Skeletal muscle tissue (tissue), 4 donors: ENCODE results near the gene DCLK3. TPM values are rescaled to one million over a fixed set of nuclear protein-coding genes. Genes with fewer than 3 reads are reported as not detected.

Experiments used
- H3K27ac ChIP-seq: one replicate; pipeline ENCODE4 v1.7.0; 2013; ENCODE audit warnings: mild to moderate bottlenecking, low read depth, low read length, inconsistent platforms
- H3K27me3 ChIP-seq, 3 donors: one replicate each; pipeline ENCODE4 v1.7.0; 2013; ENCODE audit warnings: low read length in 3 of 3; ENCODE audit not compliant: control insufficient read depth in 3 of 3, insufficient read depth in 3 of 3
- H3K36me3 ChIP-seq, 3 donors: one replicate each; pipeline ENCODE4 v1.7.0; 2013; ENCODE audit warnings: low read length in 3 of 3; ENCODE audit not compliant: control insufficient read depth in 3 of 3, insufficient read depth in 3 of 3
- H3K4me1 ChIP-seq, 3 donors: one replicate each; pipeline ENCODE4 v1.7.0; 2013; ENCODE audit warnings: low read length in 3 of 3, mild to moderate bottlenecking in 3 of 3; ENCODE audit not compliant: control insufficient read depth in 3 of 3, insufficient read depth in 3 of 3
- H3K4me3 ChIP-seq, 3 donors: one replicate each; pipeline ENCODE4 v1.7.0; 2013; ENCODE audit warnings: low read length in 3 of 3
- H3K9ac ChIP-seq, 3 donors: one replicate each; pipeline ENCODE4 v1.7.0; 2013; ENCODE audit warnings: low read length in 3 of 3, mild to moderate bottlenecking in 3 of 3, moderate library complexity in 2 of 3, low read depth in 1 of 3
- H3K9me3 ChIP-seq, 3 donors: one replicate each; pipeline ENCODE4 v1.7.0; 2013; ENCODE audit warnings: low read length in 3 of 3; ENCODE audit not compliant: control insufficient read depth in 3 of 3
- total RNA-seq: library from RNA; depleted of rRNA; stranded (reverse); fragments of >200 nt; gene quantifications from one replicate; pipeline ENCODE4 v1.2.3, GENCODE V29; 2014
- donor health status: Osteomylitis.

Gene DCLK3
- total RNA-seq, 1 donor from 2014 or later, result 2.6 TPM

- H3K9me3 ChIP-seq, result no peaks in the 10 kb centered on the region
- no peaks in the 10 kb centered on the region for H3K36me3 ChIP-seq
- H3K9ac ChIP-seq, result no peak overlapping the region
- H3K27me3 ChIP-seq, result no peaks in the 10 kb centered on the region
- H3K4me1 ChIP-seq, result no peaks in the 10 kb centered on the region
- H3K4me3 ChIP-seq, result no peak overlapping the region
- no peak overlapping the region for H3K27ac ChIP-seq
Observed at GRCh38 chr3:36796161-36796560, 31.8 kb upstream of the DCLK3 start.

DNA sequence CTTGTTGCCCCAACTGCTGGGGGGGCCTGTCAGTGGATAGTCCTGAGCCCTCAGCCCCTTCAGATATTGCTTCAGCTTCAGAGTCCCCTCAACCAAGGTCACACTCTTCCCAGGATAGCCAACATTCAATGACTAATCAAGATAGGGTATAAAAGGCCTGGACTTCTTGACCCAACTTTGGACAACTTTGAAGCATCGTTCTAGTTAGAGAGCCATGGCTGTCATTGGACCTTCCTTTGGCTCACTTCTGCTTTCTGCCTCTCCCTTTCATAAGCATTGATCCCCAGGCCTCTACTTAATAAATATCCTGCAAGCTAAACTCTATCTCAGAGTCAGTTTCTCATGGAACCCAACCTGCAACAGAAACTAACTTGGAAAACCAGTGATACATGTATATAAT lies 31.3 kb upstream of the DCLK3 start:
- Histone ChIP-seq H3K4me1 (no peaks in the 10 kb centered on the region), H3K27ac (no peak overlapping the region), H3K9ac (no peak overlapping the region), H3K9me3 (no peaks in the 10 kb centered on the region), H3K4me3 (no peak overlapping the region), H3K27me3 (no peaks in the 10 kb centered on the region), H3K36me3 (no peaks in the 10 kb centered on the region)

GRCh38 chr3:36792342-36792741 lies 28.0 kb upstream of the DCLK3 start:
- H3K9ac ChIP-seq, result no peak overlapping the region

DNA sequence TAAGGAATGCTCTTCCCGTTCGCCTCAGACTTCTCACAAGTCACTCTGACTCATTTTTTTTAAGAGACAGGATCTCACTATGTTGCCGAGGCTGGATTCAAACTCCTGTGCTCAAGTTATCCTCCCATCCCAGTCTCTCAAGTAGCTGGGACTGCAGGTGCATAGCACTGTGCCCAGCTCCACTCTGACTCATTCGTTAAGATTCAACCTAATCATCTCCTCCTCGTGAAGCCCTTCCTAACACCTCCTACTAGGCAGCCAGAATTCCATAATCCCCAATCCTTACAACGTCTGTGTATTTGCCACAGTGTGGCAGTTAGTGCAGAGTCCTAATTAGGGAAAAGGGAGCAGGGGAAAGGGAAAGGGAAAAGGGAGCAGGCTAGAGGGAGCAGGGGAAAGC lies 26.4 kb upstream of the DCLK3 start:
- Histone ChIP-seq H3K9me3 (no peaks in the 10 kb centered on the region), H3K4me3 (no peak overlapping the region), H3K36me3 (no peaks in the 10 kb centered on the region), H3K27me3 (no peaks in the 10 kb centered on the region), H3K9ac (no peak overlapping the region), H3K4me1 (no peaks in the 10 kb centered on the region), H3K27ac (no peak overlapping the region)

More at GRCh38 chr3:36792342-36792741, 28.0 kb upstream of the DCLK3 start:
- H3K4me1 ChIP-seq, result no peaks in the 10 kb centered on the region
- no peak overlapping the region for H3K27ac ChIP-seq
- no peaks in the 10 kb centered on the region for H3K9me3 ChIP-seq
- no peak overlapping the region for H3K4me3 ChIP-seq
- H3K27me3 ChIP-seq, result no peaks in the 10 kb centered on the region
- H3K36me3 ChIP-seq, result no peaks in the 10 kb centered on the region

- Histone ChIP-seq H3K27ac (no peak overlapping the region), H3K9me3 (no peaks in the 10 kb centered on the region), H3K9ac (no peak overlapping the region), H3K36me3 (no peaks in the 10 kb centered on the region), H3K4me1 (no peaks in the 10 kb centered on the region), H3K4me3 (no peak overlapping the region), H3K27me3 (no peaks in the 10 kb centered on the region)
Observed at GRCh38 chr3:36786921-36787890, 22.9 kb upstream of the DCLK3 start.

DNA sequence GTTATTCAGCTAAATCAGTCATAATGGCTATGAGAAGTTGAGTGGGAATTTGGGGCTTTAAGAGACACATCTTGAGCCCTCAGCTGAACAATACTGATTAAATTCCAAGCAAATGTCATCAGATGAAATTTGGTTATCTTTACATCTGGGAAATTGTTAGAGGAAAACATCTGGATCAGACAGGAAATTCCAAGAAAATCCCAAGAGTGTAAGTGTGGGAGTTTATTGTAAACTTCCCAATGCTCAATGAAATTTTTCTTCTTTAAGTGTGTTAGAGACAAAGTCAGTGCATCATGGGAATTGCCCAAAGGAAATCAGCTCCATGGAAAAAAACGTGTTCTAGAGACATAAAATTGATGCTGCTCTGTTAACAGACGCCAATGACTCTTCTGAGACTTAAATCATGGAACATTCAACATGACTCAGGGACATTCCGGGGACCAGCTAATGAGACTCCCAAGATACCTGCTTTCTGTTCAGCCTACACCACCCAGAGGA lies 19.8 kb upstream of the DCLK3 start:
- Histone ChIP-seq H3K9ac (no peak overlapping the region), H3K27ac (no peak overlapping the region), H3K36me3 (no peaks in the 10 kb centered on the region), H3K27me3 (no peaks in the 10 kb centered on the region), H3K4me1 (no peaks in the 10 kb centered on the region), H3K4me3 (no peak overlapping the region), H3K9me3 (no peaks in the 10 kb centered on the region)

DNA sequence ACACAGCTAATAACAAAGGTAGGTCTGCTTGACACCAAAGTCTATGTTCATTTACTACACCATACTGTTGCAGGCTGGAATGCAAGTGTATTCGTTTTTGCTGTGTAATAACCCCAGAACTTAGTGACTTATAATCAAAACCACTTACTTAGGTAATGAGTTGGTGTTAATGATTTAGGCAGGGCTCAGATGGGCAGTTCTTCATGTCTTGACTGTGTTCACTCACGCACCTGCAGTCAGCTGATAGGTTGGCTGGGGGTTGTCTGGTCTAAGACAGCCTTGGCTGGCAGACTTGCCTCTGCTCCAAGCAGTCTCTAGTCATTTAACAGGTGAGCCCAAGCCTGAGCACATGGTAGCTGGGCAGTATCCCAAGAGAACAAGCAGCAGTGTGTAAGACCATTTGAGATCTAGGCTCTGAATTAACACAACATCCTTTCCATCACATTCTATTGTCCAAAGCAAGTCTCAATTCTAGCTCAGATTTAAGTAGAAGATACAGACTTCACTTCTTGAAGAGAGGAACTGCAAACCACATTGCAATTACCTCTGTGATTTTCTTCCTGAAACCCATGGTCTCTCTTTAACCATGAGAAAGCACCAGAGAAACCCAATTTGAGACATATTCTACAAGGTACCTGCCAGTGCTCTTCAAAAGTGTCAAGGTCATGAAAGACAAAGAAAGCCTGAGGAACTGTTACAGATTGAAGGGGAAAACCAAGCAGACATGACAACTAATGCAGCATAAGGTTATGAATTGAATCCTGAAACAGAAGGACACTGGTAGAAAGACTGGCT lies 13.3 kb upstream of the DCLK3 start:
- no peak overlapping the region for H3K4me3 ChIP-seq
- no peaks in the 10 kb centered on the region for H3K27me3 ChIP-seq
- H3K9me3 ChIP-seq, result no peaks in the 10 kb centered on the region
- no peak overlapping the region for H3K27ac ChIP-seq
- no peaks in the 10 kb centered on the region for H3K36me3 ChIP-seq
- H3K9ac ChIP-seq, result no peak overlapping the region
- H3K4me1 ChIP-seq, result no peaks in the 10 kb centered on the region

GRCh38 chr3:36776436-36776835 lies 12.1 kb upstream of the DCLK3 start:
- no peak overlapping the region for H3K4me3 ChIP-seq
- no peak overlapping the region for H3K9ac ChIP-seq
- no peaks in the 10 kb centered on the region for H3K9me3 ChIP-seq
- H3K36me3 ChIP-seq, result no peaks in the 10 kb centered on the region
- no peak overlapping the region for H3K27ac ChIP-seq
- H3K27me3 ChIP-seq, result no peaks in the 10 kb centered on the region
- H3K4me1 ChIP-seq, result no peaks in the 10 kb centered on the region

DNA sequence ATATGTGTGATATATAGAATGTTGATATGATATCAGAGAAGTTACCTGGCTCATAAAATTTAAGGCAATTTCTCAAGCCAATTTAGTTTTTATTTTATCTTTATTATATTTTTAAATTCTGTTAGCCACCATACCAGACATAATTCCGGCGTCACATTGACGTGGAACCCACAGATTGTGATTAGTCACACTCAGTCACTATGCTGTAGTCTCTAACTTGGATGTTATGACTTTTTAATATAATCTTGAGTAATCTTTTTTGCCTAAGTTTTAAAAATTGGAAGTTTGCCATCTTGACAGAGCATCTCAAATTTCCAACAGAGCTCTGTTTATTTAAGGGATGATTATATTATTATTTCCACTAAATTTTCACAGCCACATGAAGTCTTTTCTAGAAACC lies 9.7 kb upstream of the DCLK3 start:
- no peaks in the 10 kb centered on the region for H3K36me3 ChIP-seq
- H3K27ac ChIP-seq, result no peak overlapping the region
- no peaks in the 10 kb centered on the region for H3K9me3 ChIP-seq
- H3K9ac ChIP-seq, result no peak overlapping the region
- H3K4me1 ChIP-seq, result no peaks in the 10 kb centered on the region
- H3K27me3 ChIP-seq, result no peaks in the 10 kb centered on the region
- H3K4me3 ChIP-seq, result no peak overlapping the region

DNA sequence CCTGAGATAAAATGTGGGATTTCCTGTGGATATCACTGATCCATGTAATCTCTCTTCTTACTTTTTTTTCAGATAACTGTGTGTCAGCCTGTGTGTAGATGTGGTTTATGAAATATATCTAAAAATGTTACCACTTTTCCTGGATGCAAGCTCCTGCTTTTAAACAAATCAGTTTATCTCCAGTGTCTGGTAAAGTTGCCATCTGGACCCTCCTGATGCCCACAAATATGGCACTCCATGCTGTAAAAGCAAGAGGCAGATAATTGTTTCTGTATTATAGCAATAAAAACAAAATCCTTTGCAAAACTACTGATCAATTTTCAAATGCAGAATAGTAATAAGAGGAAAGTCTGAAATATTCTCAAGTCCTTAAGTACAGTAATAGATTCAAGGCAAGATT lies 7.6 kb upstream of the DCLK3 start:
- Histone ChIP-seq H3K27me3 (no peaks in the 10 kb centered on the region), H3K9ac (no peak overlapping the region)

More for the DNA sequence above, 7.6 kb upstream of the DCLK3 start:
- Histone ChIP-seq H3K27ac (no peak overlapping the region), H3K4me1 (no peaks in the 10 kb centered on the region), H3K4me3 (no peak overlapping the region), H3K9me3 (no peaks in the 10 kb centered on the region), H3K36me3 (no peaks in the 10 kb centered on the region)
